Measurements from ENCODE around the gene ZNF496. TPM values are rescaled to one million over a fixed set of nuclear protein-coding genes. Genes with fewer than 3 reads are reported as not detected.
A peak's percentile ranks its signal among the peaks of the same experiment; 100 is the strongest.
"Not testable (repeated sequence)": the region's sequence is repeated elsewhere in the genome, so short reads cannot be mapped to it uniquely, and the experiment has no call there.

ZNF496 gene
- total and polyA plus RNA-seq, 9 of the 15 experiments (the other 6 are each of a cell fraction or from before 2014, with no cell fraction given) = 4.3 to 54.0 (median 31.3) TPM

DNA sequence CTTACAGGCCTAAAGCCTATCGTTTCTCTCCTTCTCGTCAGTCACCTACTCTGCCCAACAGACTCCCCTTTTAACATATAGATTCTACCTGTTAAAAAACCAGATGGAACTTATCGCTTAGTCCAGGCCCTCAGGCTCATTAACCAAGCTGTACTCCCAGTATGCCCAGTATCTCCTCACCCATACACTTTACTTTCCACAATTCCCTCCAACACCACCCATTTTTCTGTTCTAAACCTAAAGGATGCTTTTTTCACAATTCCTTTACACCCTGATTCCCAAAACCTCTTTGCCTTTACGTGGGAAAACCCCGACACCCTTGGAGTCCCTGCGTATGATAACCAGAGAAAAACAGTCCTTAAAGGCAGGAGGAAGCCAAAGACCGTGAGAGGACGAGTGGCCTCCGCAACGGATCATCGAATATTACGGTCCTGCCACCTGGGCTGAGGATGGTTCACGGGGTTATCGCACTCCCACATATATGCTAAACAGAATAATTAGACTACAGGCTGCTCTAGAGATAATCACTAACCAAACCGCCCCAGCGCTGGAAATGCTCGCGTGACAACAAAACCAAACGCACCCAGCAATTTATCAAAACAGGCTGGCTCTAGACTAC lies 42.3 kb downstream of the ZNF496 start (continued):
- TF ChIP-seq DPF2 (IDR thresholded peaks at IDR 0.05) (peak; percentile 56; the same call in 1 of the 2 replicates), SOX6 (IDR thresholded peaks at IDR 0.05) (0 out of 2 replicates have a peak, but pooled peaks have one; percentile 24), ARID1B (IDR thresholded peaks at IDR 0.05) (peak; percentile 55), NR2C1 (IDR thresholded peaks at IDR 0.05) (0 out of 2 replicates have a peak, but pooled peaks have one; percentile 12), NFIC (IDR thresholded peaks at IDR 0.05) (0 out of 2 replicates have a peak, but pooled peaks have one; percentile 21), TAL1 (IDR thresholded peaks at IDR 0.05) (peak; percentile 37; the same call in 1 of the 2 replicates)
- TF ChIP-seq NR2C1 (tag; IDR thresholded peaks at IDR 0.05) = not testable (repeated sequence)

- Histone ChIP-seq H3K79me2 (ENCODE audit: control insufficient read depth, insufficient read depth, low read length) (no peaks in the 10 kb centered on the region), H3K9me1 (ENCODE audit: control insufficient read depth, insufficient read depth, low read length) (no peaks in the 10 kb centered on the region), H3K9ac (ENCODE audit: insufficient read depth in 1 of 2, low read depth in 2 of 2, low read length in 2 of 2) (no peak overlapping the region), H3K27me3 (ENCODE audit: control insufficient read depth in 2 of 2, insufficient read depth in 2 of 2, low read length in 2 of 2) (no peaks in the 10 kb centered on the region), H2AFZ (ENCODE audit: low read depth, low read length) (peak overlapping the region; percentile 60; the same call in 1 of the 2 replicates), H4K20me1 (replicated peaks; ENCODE audit: control insufficient read depth, insufficient read depth, low read length) (no peaks in the 10 kb centered on the region), H3K9me3 (replicated peaks; ENCODE audit: control insufficient read depth, insufficient read depth, low read depth, low read length) (peaks cover 11% of the 10 kb centered on the region), H3K27ac (ENCODE audit: extremely low read depth, low read depth, low read length) (no peak overlapping the region; the same call in 2 of the 3 replicates), H3K4me3 (no peak overlapping the region), H3K4me2 (ENCODE audit: insufficient read depth, low read length) (no peak overlapping the region), H3K4me1 (replicated peaks in 1 of 2; ENCODE audit: control insufficient read depth in 2 of 2, insufficient read depth in 2 of 2, low read length in 2 of 2) (peaks cover 7 to 18% of the 10 kb centered on the region in 2 experiments; a peak in 4 of 5 replicates), H3K36me3 (ENCODE audit: control insufficient read depth, insufficient read depth, low read length) (no peaks in the 10 kb centered on the region)
- ChIA-PET CTCF (ENCODE audit: low intra/inter-chr PET ratio) (no interaction called here), POLR2A (no interaction called here)
- in situ Hi-C loops (cut with MboI) (no loop called here), intact Hi-C loops (cut with micrococcal nuclease) (no loop called here)
- WGBS (ENCODE audit: insufficient coverage, low coverage, missing lambda C conversion rate) = 48% methylated on average over 6 of the region's 6 CpGs
- no peak for TF ChIP-seq U2AF1 (optimal IDR thresholded peaks at IDR 0.05; ENCODE audit: low read depth, low read length)
- TF ChIP-seq BMI1 (IDR thresholded peaks at IDR 0.05; ENCODE audit: low read length) = no peak
- TF ChIP-seq HNRNPL (IDR thresholded peaks at IDR 0.05; ENCODE audit: low read depth, low read length) = no peak
- no peak for TF ChIP-seq SOX6 (IDR thresholded peaks at IDR 0.05)
- no peak for TF ChIP-seq RERE (CRISPR knock-in tag; IDR thresholded peaks at IDR 0.05; ENCODE audit: borderline replicate concordance)
- no peak for TF ChIP-seq POLR3A (IDR thresholded peaks at IDR 0.05; ENCODE audit: borderline replicate concordance, extremely low read depth, insufficient read depth, insufficient read length)
- BruUV-seq (replicated peaks) = no TSS peak
- FAIRE-seq (no peak), DNase-seq (ENCODE audit: extremely low read depth in 1 of 4, low spot score in 3 of 4) (no peak), ATAC-seq (no peak)
These were observed 43.3 kb downstream of the ZNF496 start for GRCh38 chr1:247288341-247288740.
